ENCODE measurements around the gene LRP2. TPM values are rescaled to one million over a fixed set of nuclear protein-coding genes. Genes with fewer than 3 reads are reported as not detected.
"Not testable (repeated sequence)": the region's sequence is repeated elsewhere in the genome, so short reads cannot be mapped to it uniquely, and the experiment has no call there.

Gene LRP2
- total and polyA plus RNA-seq, 2 donors (not counting 1 experiment from before 2014, with no cell fraction given), result under 0.01 TPM; not detected in 1

GRCh38 chr2:169330555-169331198 is 31.7 kb downstream of the LRP2 start:
- Histone ChIP-seq H3K79me2 (ENCODE audit: control insufficient read depth, insufficient read depth, low read length) (no peaks in the 10 kb centered on the region), H3K36me3 (ENCODE audit: control insufficient read depth, insufficient read depth, low read length) (no peaks in the 10 kb centered on the region), H3K4me1 (ENCODE audit: control insufficient read depth, extremely low read depth, insufficient read depth, low read length) (no peaks in the 10 kb centered on the region), H3K9me3 (ENCODE audit: control insufficient read depth, insufficient read depth, low read depth, low read length) (no peaks in the 10 kb centered on the region), H3K4me2 (ENCODE audit: extremely low read depth, insufficient read depth, low read length) (no peak overlapping the region), H3K27me3 (ENCODE audit: control insufficient read depth, insufficient read depth, low read length) (no peaks in the 10 kb centered on the region), H3K4me3 (replicated peaks in 1 of 4; ENCODE audit: control extremely low read depth in 1 of 4, insufficient read depth in 1 of 4, low read depth in 3 of 4, low read length in 4 of 4) (no peak overlapping the region), H3K9ac (ENCODE audit: insufficient read depth, low read length) (no peak overlapping the region), H2AFZ (ENCODE audit: low read length) (no peak overlapping the region), H3K27ac (ENCODE audit: insufficient read depth, low read length) (no peak overlapping the region), H4K20me1 (ENCODE audit: control insufficient read depth, extremely low read depth, insufficient read depth, low read length) (no peaks in the 10 kb centered on the region)
- TF ChIP-seq CTCF (conservative IDR thresholded peaks at IDR 0.05 in 1 of 2, IDR thresholded peaks at IDR 0.05 in 1 of 2; ENCODE audit: low read depth in 1 of 2, low read length in 2 of 2), result no peak
- no peak for DNase-seq (ENCODE audit: low read depth in 2 of 2)

GRCh38 chr2:169329688-169330554 is 32.4 kb downstream of the LRP2 start:
- H3K4me1 ChIP-seq (ENCODE audit: control insufficient read depth, extremely low read depth, insufficient read depth, low read length), result no peaks in the 10 kb centered on the region
- TF ChIP-seq CTCF (conservative IDR thresholded peaks at IDR 0.05 in 1 of 2, IDR thresholded peaks at IDR 0.05 in 1 of 2; ENCODE audit: low read depth in 1 of 2, low read length in 2 of 2) (no peak), EZH2 (IDR thresholded peaks at IDR 0.05; ENCODE audit: low read length, missing control alignments) (no peak)
- no peak overlapping the region for H3K4me3 ChIP-seq (replicated peaks in 1 of 4; ENCODE audit: control extremely low read depth in 1 of 4, insufficient read depth in 1 of 4, low read depth in 3 of 4, low read length in 4 of 4)

GRCh38 chr2:169328785-169329184 is 33.5 kb downstream of the LRP2 start:
- no peaks in the 10 kb centered on the region for H3K36me3 ChIP-seq (ENCODE audit: control insufficient read depth, insufficient read depth, low read length)
- no peak overlapping the region for H3K9ac ChIP-seq (ENCODE audit: insufficient read depth, low read length)
- no peaks in the 10 kb centered on the region for H3K27me3 ChIP-seq (ENCODE audit: control insufficient read depth, insufficient read depth, low read length)
- H3K9me3 ChIP-seq (ENCODE audit: control insufficient read depth, insufficient read depth, low read depth, low read length), result no peaks in the 10 kb centered on the region
- no peak overlapping the region for H3K4me3 ChIP-seq (replicated peaks in 1 of 4; ENCODE audit: control extremely low read depth in 1 of 4, insufficient read depth in 1 of 4, low read depth in 3 of 4, low read length in 4 of 4)
- no peak overlapping the region for H3K4me2 ChIP-seq (ENCODE audit: extremely low read depth, insufficient read depth, low read length)
- H3K4me1 ChIP-seq (ENCODE audit: control insufficient read depth, extremely low read depth, insufficient read depth, low read length), result no peaks in the 10 kb centered on the region
- H3K27ac ChIP-seq (ENCODE audit: insufficient read depth, low read length), result no peak overlapping the region
- H3K79me2 ChIP-seq (ENCODE audit: control insufficient read depth, insufficient read depth, low read length), result no peaks in the 10 kb centered on the region
- no peaks in the 10 kb centered on the region for H4K20me1 ChIP-seq (ENCODE audit: control insufficient read depth, extremely low read depth, insufficient read depth, low read length)
- DNase-seq (ENCODE audit: low read depth in 2 of 2), result no peak
- TF ChIP-seq CTCF (conservative IDR thresholded peaks at IDR 0.05 in 1 of 2, IDR thresholded peaks at IDR 0.05 in 1 of 2; ENCODE audit: low read depth in 1 of 2, low read length in 2 of 2), result no peak
- no peak for TF ChIP-seq EZH2 (IDR thresholded peaks at IDR 0.05; ENCODE audit: low read length, missing control alignments)
- H2AFZ ChIP-seq (ENCODE audit: low read length), result no peak overlapping the region

More at GRCh38 chr2:169329688-169330554, 32.4 kb downstream of the LRP2 start:
- H3K9ac ChIP-seq (ENCODE audit: insufficient read depth, low read length), result no peak overlapping the region
- H3K27ac ChIP-seq (ENCODE audit: insufficient read depth, low read length), result no peak overlapping the region
- H3K79me2 ChIP-seq (ENCODE audit: control insufficient read depth, insufficient read depth, low read length), result no peaks in the 10 kb centered on the region
- DNase-seq (ENCODE audit: low read depth in 2 of 2), result no peak
- no peak overlapping the region for H3K4me2 ChIP-seq (ENCODE audit: extremely low read depth, insufficient read depth, low read length)
- no peak overlapping the region for H2AFZ ChIP-seq (ENCODE audit: low read length)
- no peaks in the 10 kb centered on the region for H3K36me3 ChIP-seq (ENCODE audit: control insufficient read depth, insufficient read depth, low read length)
- no peaks in the 10 kb centered on the region for H3K27me3 ChIP-seq (ENCODE audit: control insufficient read depth, insufficient read depth, low read length)
- no peaks in the 10 kb centered on the region for H3K9me3 ChIP-seq (ENCODE audit: control insufficient read depth, insufficient read depth, low read depth, low read length)
- H4K20me1 ChIP-seq (ENCODE audit: control insufficient read depth, extremely low read depth, insufficient read depth, low read length), result no peaks in the 10 kb centered on the region

GRCh38 chr2:169327837-169328236 is 34.5 kb downstream of the LRP2 start:
- H3K36me3 ChIP-seq (ENCODE audit: control insufficient read depth, insufficient read depth, low read length); H3K4me2 ChIP-seq (ENCODE audit: extremely low read depth, insufficient read depth, low read length); H3K4me3 ChIP-seq (replicated peaks in 1 of 4; ENCODE audit: control extremely low read depth in 1 of 4, insufficient read depth in 1 of 4, low read depth in 3 of 4, low read length in 4 of 4); H4K20me1 ChIP-seq (ENCODE audit: control insufficient read depth, extremely low read depth, insufficient read depth, low read length); H3K79me2 ChIP-seq (ENCODE audit: control insufficient read depth, insufficient read depth, low read length); H3K9me3 ChIP-seq (ENCODE audit: control insufficient read depth, insufficient read depth, low read depth, low read length); H2AFZ ChIP-seq (ENCODE audit: low read length); DNase-seq (ENCODE audit: low read depth in 2 of 2); H3K27ac ChIP-seq (ENCODE audit: insufficient read depth, low read length); H3K9ac ChIP-seq (ENCODE audit: insufficient read depth, low read length); H3K4me1 ChIP-seq (ENCODE audit: control insufficient read depth, extremely low read depth, insufficient read depth, low read length); H3K27me3 ChIP-seq (ENCODE audit: control insufficient read depth, insufficient read depth, low read length): not testable (repeated sequence)
